HCT116 (cell line): ENCODE measurements around the gene DIP2C. TPM values are rescaled to one million over a fixed set of nuclear protein-coding genes. Genes with fewer than 3 reads are reported as not detected.

ENCODE experiments used
- ATAC-seq: fragments of 200-7000 bp; cut with Tn5 transposase; 2 replicates; pipeline ENCODE4 v1.9.1; 2020; ENCODE audit warnings: mild to moderate bottlenecking, moderate library complexity
- BruUV-seq: library from RNA; stranded (reverse); fragments of 400-500 nt; replicated peaks from 2 replicates; lab custom pipeline; 2021; lab: Mats Ljungman, UMichigan
- CTCF ChIA-PET: fragments of 300-600 bp; sonication (Branson Sonifier 250); formaldehyde crosslinking; loops from one replicate; lab custom pipeline; 2021; ENCODE audit warnings: antibody characterized with exemption; lab: Charles Lee
- POLR2A ChIA-PET: fragments of 300-600, 350-600 bp; sonication (Branson Sonifier 250); formaldehyde crosslinking; loops from one replicate; lab custom pipeline; 2021; ENCODE audit warnings: antibody characterized with exemption; lab: Charles Lee
- RAD21 ChIA-PET, 2 experiments: fragments of 300-600 bp; sonication (Branson Sonifier 250); formaldehyde crosslinking; loops; one replicate each; lab custom pipeline; 2023; ENCODE audit warnings: low total read pairs in 2 of 2; ENCODE audit not compliant: uncharacterized antibody in 2 of 2, unreplicated experiment in 2 of 2, low non-redundant PET in 1 of 2; lab: Charles Lee
- DNase-seq: peaks from one replicate; pipeline ENCODE4 v3.0.0-alpha.2; 2010; ENCODE audit warnings: low read depth, low spot score
- H2AFZ ChIP-seq: fragments of 200-600 bp; shearing (Covaris generic), sonication (generic); 2 replicates; pipeline ENCODE4 v1.6.1; 2017; ENCODE audit warnings: low read depth, mixed run types, mixed read lengths, antibody characterized with exemption, low read length; ENCODE audit not compliant: poor library complexity, severe bottlenecking
- H3K27ac ChIP-seq: 2 replicates; pipeline ENCODE4 v1.5.1; 2012; ENCODE audit warnings: low read depth, low read length
- H3K27me3 ChIP-seq: fragments of 200-600 bp; sonication (generic); 2 replicates; pipeline ENCODE4 v1.6.1; 2016; ENCODE audit warnings: mixed run types, low read length, mixed read lengths; ENCODE audit not compliant: insufficient read depth
- H3K36me3 ChIP-seq, 2 experiments: fragments of 200-500 bp in 1 of 2; fragments of 200-600 bp in 1 of 2; sonication (Bioruptor generic) in 1 of 2; sonication (generic) in 1 of 2; 2 replicates each; pipeline versions ENCODE4 v1.5.1 to v1.6.1; 2014 to 2016; ENCODE audit warnings: low read length in 2 of 2, inconsistent platforms in 1 of 2, mixed read lengths in 1 of 2, mixed run types in 1 of 2; ENCODE audit not compliant: insufficient read depth in 2 of 2, control insufficient read depth in 1 of 2
- H3K4me1 ChIP-seq, 2 experiments: fragments of 200-600 bp in 1 of 2; sonication (generic) in 1 of 2; 2 replicates each; pipeline versions ENCODE4 v1.5.1 to v1.6.1; 2012 to 2017; ENCODE audit warnings: low read length in 2 of 2, inconsistent platforms in 1 of 2, mild to moderate bottlenecking in 1 of 2, mixed read lengths in 1 of 2, mixed run types in 1 of 2, moderate library complexity in 1 of 2; ENCODE audit not compliant: insufficient read depth in 2 of 2, control insufficient read depth in 1 of 2
- H3K4me2 ChIP-seq: fragments of 200-600 bp; sonication (generic); 2 replicates; pipeline ENCODE4 v1.6.1; 2017; ENCODE audit warnings: mixed run types, low read length, mixed read lengths
- H3K4me3 ChIP-seq, 2 experiments: fragments of 200-600 bp in 1 of 2; sonication (generic) in 1 of 2; replicated peaks in 1 of 2; 2 replicates each; pipeline ENCODE4 v1.5.1; 2011 to 2016; ENCODE audit warnings: low read length in 2 of 2, control low read depth in 1 of 2, low read depth in 1 of 2, mild to moderate bottlenecking in 1 of 2, mixed read lengths in 1 of 2, mixed run types in 1 of 2
- H3K79me2 ChIP-seq: fragments of 200-600 bp; sonication (generic); 2 replicates; pipeline ENCODE4 v1.6.1; 2017; ENCODE audit warnings: mild to moderate bottlenecking, mixed run types, low read length, moderate library complexity, mixed read lengths; ENCODE audit not compliant: insufficient read depth
- H3K9ac ChIP-seq: fragments of 200-600 bp; sonication (generic); 2 replicates; pipeline ENCODE4 v1.6.1; 2016; ENCODE audit warnings: low read length, mixed read lengths
- H3K9me2 ChIP-seq: fragments of 200-600 bp; sonication (generic), shearing (Covaris generic); 2 replicates; pipeline ENCODE4 v1.6.1; 2017; ENCODE audit warnings: mixed run types, mild to moderate bottlenecking, moderate library complexity; ENCODE audit not compliant: insufficient read depth
- H3K9me3 ChIP-seq, 2 experiments: fragments of 200-500 bp in 1 of 2; fragments of 200-600 bp in 1 of 2; sonication (Bioruptor generic) in 1 of 2; sonication (generic) in 1 of 2; 2 replicates each; pipeline ENCODE4 v1.6.1; 2014 to 2017; ENCODE audit warnings: low read length in 2 of 2, mixed read lengths in 2 of 2, inconsistent platforms in 1 of 2, low read depth in 1 of 2, mild to moderate bottlenecking in 1 of 2, mixed run types in 1 of 2, moderate library complexity in 1 of 2; ENCODE audit not compliant: control insufficient read depth in 1 of 2, insufficient read depth in 1 of 2
- H4K20me1 ChIP-seq: fragments of 200-600 bp; sonication (generic), shearing (Covaris generic); 2 replicates; pipeline ENCODE4 v1.6.1; 2017; ENCODE audit warnings: mixed run types, mild to moderate bottlenecking, moderate library complexity; ENCODE audit not compliant: insufficient read depth
- CBX3 ChIP-seq: IDR thresholded peaks from 2 replicates; pipeline ENCODE4 v1.6.1; 2012; ENCODE audit warnings: low read depth
- CEBPB ChIP-seq: IDR thresholded peaks from 2 replicates; pipeline ENCODE4 v1.6.1; 2012; ENCODE audit warnings: low read depth
- EGR1 ChIP-seq: IDR thresholded peaks from 2 replicates; pipeline ENCODE4 v1.6.1; 2012; ENCODE audit warnings: low read depth
- EZH2 ChIP-seq: fragments of 200-600 bp; sonication (generic); IDR thresholded peaks from 2 replicates; pipeline ENCODE4 v1.6.1; 2017; ENCODE audit warnings: antibody characterized with exemption, mixed run types
- EZH2phosphoT487 ChIP-seq: fragments of 200-600 bp; IDR thresholded peaks from 2 replicates; pipeline ENCODE4 v1.6.1; 2018; ENCODE audit warnings: antibody characterized with exemption, borderline replicate concordance
- FOSL1 ChIP-seq: IDR thresholded peaks from 2 replicates; pipeline ENCODE4 v1.6.1; 2012; ENCODE audit warnings: low read depth
- MAX ChIP-seq: IDR thresholded peaks from 2 replicates; pipeline ENCODE4 v1.6.1; 2012
- POLR2A ChIP-seq: IDR thresholded peaks from 2 replicates; pipeline ENCODE4 v1.7.0; 2011; ENCODE audit warnings: borderline replicate concordance; ENCODE audit not compliant: insufficient read depth, insufficient read length; ENCODE audit errors: extremely low read depth
- POLR2AphosphoS5 ChIP-seq: IDR thresholded peaks from 2 replicates; pipeline ENCODE4 v1.6.1; 2011; ENCODE audit warnings: mild to moderate bottlenecking, low read depth, low read length, moderate library complexity
- RAD21 ChIP-seq: IDR thresholded peaks from 2 replicates; pipeline ENCODE4 v1.6.1; 2012; ENCODE audit warnings: low read depth, mild to moderate bottlenecking
- SRF ChIP-seq: IDR thresholded peaks from 2 replicates; pipeline ENCODE4 v1.6.1; 2012; ENCODE audit warnings: low read depth
- ZNF274 ChIP-seq: fragments of 200-500 bp; sonication (Bioruptor generic); IDR thresholded peaks from 2 replicates; pipeline ENCODE4 v1.6.1; 2014; ENCODE audit warnings: mild to moderate bottlenecking, low read depth, low read length, inconsistent platforms
- intact Hi-C: fragments of 100-400 bp; cut with micrococcal nuclease; formaldehyde crosslinking; loops from 2 replicates; pipeline ENCODE4 v1.10.0; 2022
- total RNA-seq: library from RNA; stranded (reverse); gene quantifications from one replicate; pipeline ENCODE4 v1.2.1, GENCODE V29; 2021; ENCODE audit not compliant: unreplicated experiment
- TF ChIP-seq, protein P1 (sequence below), 3 experiments: fragments of 200-600 bp in 1 of 3; sonication (generic) in 1 of 3; IDR thresholded peaks in 2 of 3; conservative IDR thresholded peaks in 1 of 3; 2 replicates each; pipeline ENCODE4 v1.5.1; 2012 to 2017; ENCODE audit warnings: low read depth in 2 of 3, low read length in 2 of 3, antibody characterized with exemption in 1 of 3, borderline replicate concordance in 1 of 3, control low read depth in 1 of 3, mild to moderate bottlenecking in 1 of 3, mixed read lengths in 1 of 3, mixed run types in 1 of 3, moderate library complexity in 1 of 3; ENCODE audit not compliant: insufficient read depth in 1 of 3

The DIP2C gene
- total RNA-seq, 1 experiment from 2014 or later, result 15.4 TPM

GRCh38 chr10:458421-458851 is 231.0 kb downstream of the DIP2C start:
- CTCF ChIA-PET, result no interaction called here
- DNase-seq, result no peak
- intact Hi-C loops, result no loop called here

More at GRCh38 chr10:458421-458851, 231.0 kb downstream of the DIP2C start:
- no peak overlapping the region for H3K9ac ChIP-seq
- no peaks in the 10 kb centered on the region for H3K9me3 ChIP-seq
- no peak overlapping the region for H3K4me3 ChIP-seq
- H3K4me1 ChIP-seq, result peaks cover 11% of the 10 kb centered on the region in 2 experiments
- ChIA-PET RAD21 (no interaction called here), POLR2A (no interaction called here)
- no peaks in the 10 kb centered on the region for H3K36me3 ChIP-seq
- H3K9me2 ChIP-seq, result no peaks in the 10 kb centered on the region
- BruUV-seq, result no TSS peak
- TF ChIP-seq CEBPB, result no peak
- no peak for TF ChIP-seq RAD21
- TF ChIP-seq ZNF274, result no peak
- TF ChIP-seq EZH2, result no peak
- no peak for TF ChIP-seq EGR1
- TF ChIP-seq CBX3, result no peak
- no peak for TF ChIP-seq EZH2phosphoT487
- TF ChIP-seq POLR2A, result no peak
- no peak for TF ChIP-seq SRF
- no peak for TF ChIP-seq FOSL1
- TF ChIP-seq, protein P1, sequence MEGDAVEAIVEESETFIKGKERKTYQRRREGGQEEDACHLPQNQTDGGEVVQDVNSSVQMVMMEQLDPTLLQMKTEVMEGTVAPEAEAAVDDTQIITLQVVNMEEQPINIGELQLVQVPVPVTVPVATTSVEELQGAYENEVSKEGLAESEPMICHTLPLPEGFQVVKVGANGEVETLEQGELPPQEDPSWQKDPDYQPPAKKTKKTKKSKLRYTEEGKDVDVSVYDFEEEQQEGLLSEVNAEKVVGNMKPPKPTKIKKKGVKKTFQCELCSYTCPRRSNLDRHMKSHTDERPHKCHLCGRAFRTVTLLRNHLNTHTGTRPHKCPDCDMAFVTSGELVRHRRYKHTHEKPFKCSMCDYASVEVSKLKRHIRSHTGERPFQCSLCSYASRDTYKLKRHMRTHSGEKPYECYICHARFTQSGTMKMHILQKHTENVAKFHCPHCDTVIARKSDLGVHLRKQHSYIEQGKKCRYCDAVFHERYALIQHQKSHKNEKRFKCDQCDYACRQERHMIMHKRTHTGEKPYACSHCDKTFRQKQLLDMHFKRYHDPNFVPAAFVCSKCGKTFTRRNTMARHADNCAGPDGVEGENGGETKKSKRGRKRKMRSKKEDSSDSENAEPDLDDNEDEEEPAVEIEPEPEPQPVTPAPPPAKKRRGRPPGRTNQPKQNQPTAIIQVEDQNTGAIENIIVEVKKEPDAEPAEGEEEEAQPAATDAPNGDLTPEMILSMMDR (IDR thresholded peaks at IDR 0.05 in 2 of 3, conservative IDR thresholded peaks at IDR 0.05 in 1 of 3; ENCODE audit: borderline replicate concordance in 1 of 3, insufficient read depth in 1 of 3, low read depth in 2 of 3, low read length in 2 of 3), result no peak
- no peak for TF ChIP-seq MAX
- TF ChIP-seq POLR2AphosphoS5, result no peak
- no peak overlapping the region for H3K27ac ChIP-seq
- H3K4me2 ChIP-seq, result no peak overlapping the region
- ATAC-seq, result no peak
- H3K27me3 ChIP-seq, result no peaks in the 10 kb centered on the region
- no peak overlapping the region for H2AFZ ChIP-seq
- no peaks in the 10 kb centered on the region for H4K20me1 ChIP-seq
- no peaks in the 10 kb centered on the region for H3K79me2 ChIP-seq
